A549 (cell line): ENCODE data around the gene RPP30.

Source experiments
- CHD4 ChIP-seq: fragments of 200-600 bp; sonication (generic); IDR thresholded peaks from 2 replicates; pipeline ENCODE4 v1.6.1; 2016; ENCODE audit warnings: antibody characterized with exemption, mild to moderate bottlenecking, borderline replicate concordance
- CTCF ChIP-seq: fragments of >200 bp; sonication (Bioruptor Twin); formaldehyde crosslinking; IDR thresholded peaks from 3 replicates; pipeline ENCODE4 v1.5.1; 2016
- HMGXB4 ChIP-seq: fragments of 250-450 bp; sonication (Bioruptor Pico); IDR thresholded peaks from 2 replicates; pipeline ENCODE4 v1.5.0; 2021; ENCODE audit warnings: mild to moderate bottlenecking, moderate library complexity, borderline replicate concordance
- RARB ChIP-seq: fragments of 250-450 bp; sonication (Bioruptor Pico); IDR thresholded peaks from 2 replicates; pipeline ENCODE4 v1.8.0; 2021; ENCODE audit warnings: mild to moderate bottlenecking, moderate library complexity
- REST ChIP-seq: fragments of 200-600 bp; sonication (generic); IDR thresholded peaks from 2 replicates; pipeline ENCODE4 v1.6.1; 2016; ENCODE audit warnings: antibody characterized with exemption, mild to moderate bottlenecking, moderate library complexity
- RFX5 ChIP-seq: fragments of 450-650 bp; IDR thresholded peaks from 2 replicates; pipeline ENCODE4 v1.7.1; 2014; ENCODE audit warnings: antibody characterized with exemption, mild to moderate bottlenecking, moderate library complexity

- no peak for TF ChIP-seq HMGXB4 (CRISPR knock-in tag)
- no peak for TF ChIP-seq RARB (CRISPR knock-in tag)
- no peak for TF ChIP-seq CHD4
- TF ChIP-seq CTCF: no peak
- no peak for TF ChIP-seq RFX5
- no peak for TF ChIP-seq REST
Measured at GRCh38 chr10:90945491-90946070, 73.8 kb downstream of the RPP30 start.
